Measurements from ENCODE around the gene USP5. TPM values are rescaled to one million over a fixed set of nuclear protein-coding genes. Genes with fewer than 3 reads are reported as not detected.
"Not testable (repeated sequence)": the region's sequence is repeated elsewhere in the genome, so short reads cannot be mapped to it uniquely, and the experiment has no call there.

The USP5 gene
- total RNA-seq, 2 donors from 2014 or later = 91.7 to 105 TPM

DNA sequence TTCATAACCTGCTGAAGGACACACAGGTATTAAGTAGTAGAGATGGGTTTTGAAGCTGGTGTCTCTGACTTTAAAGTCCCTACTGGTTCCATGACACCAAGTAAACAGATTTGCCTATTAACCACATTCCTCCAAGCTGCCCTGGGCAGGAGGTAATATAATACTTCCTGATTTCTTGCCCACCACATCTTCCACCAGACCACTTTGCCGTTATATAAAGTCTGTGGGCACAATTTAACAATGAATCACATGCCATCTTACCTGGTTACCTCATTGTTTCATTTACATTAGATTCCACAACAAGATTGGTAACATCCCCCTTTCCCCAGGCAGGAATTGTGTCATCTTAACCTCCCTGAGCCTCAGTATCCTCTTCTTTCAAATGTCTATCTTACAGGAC lies 51.8 kb downstream of the USP5 start:
- Mint-ChIP-seq H3K9me3 (no peaks in the 10 kb centered on the region), H3K27ac (no peak overlapping the region), H3K4me3 (no peak overlapping the region), H3K27me3 (no peaks in the 10 kb centered on the region), H3K36me3 (no peaks in the 10 kb centered on the region), H3K4me1 (ENCODE audit: low read depth in 2 of 2) (no peaks in the 10 kb centered on the region)
- no peak for DNase-seq (ENCODE audit: low spot score)
- no peak for ATAC-seq

GRCh38 chr12:6904280-6905276 lies 52.6 kb downstream of the USP5 start, which contains the start of gene LRRC23:
Gene LRRC23, plus strand, starts transcription at chr12:6904822. Its CDS starts 812 bp downstream, at chr12:6905634.
- DNase-seq (ENCODE audit: low spot score) (peak; percentile 97), ATAC-seq (peak; percentile 99)
- H3K36me3 Mint-ChIP-seq = no peaks in the 10 kb centered on the region
- no peak within 1 kb of the TSS for H3K4me3 Mint-ChIP-seq
- H3K9me3 Mint-ChIP-seq = no peaks in the 10 kb centered on the region
- H3K27me3 Mint-ChIP-seq = no peaks in the 10 kb centered on the region
- no peak within 1 kb of the TSS for H3K27ac Mint-ChIP-seq
- no peaks in the 10 kb centered on the region for H3K4me1 Mint-ChIP-seq (ENCODE audit: low read depth in 2 of 2)

DNA sequence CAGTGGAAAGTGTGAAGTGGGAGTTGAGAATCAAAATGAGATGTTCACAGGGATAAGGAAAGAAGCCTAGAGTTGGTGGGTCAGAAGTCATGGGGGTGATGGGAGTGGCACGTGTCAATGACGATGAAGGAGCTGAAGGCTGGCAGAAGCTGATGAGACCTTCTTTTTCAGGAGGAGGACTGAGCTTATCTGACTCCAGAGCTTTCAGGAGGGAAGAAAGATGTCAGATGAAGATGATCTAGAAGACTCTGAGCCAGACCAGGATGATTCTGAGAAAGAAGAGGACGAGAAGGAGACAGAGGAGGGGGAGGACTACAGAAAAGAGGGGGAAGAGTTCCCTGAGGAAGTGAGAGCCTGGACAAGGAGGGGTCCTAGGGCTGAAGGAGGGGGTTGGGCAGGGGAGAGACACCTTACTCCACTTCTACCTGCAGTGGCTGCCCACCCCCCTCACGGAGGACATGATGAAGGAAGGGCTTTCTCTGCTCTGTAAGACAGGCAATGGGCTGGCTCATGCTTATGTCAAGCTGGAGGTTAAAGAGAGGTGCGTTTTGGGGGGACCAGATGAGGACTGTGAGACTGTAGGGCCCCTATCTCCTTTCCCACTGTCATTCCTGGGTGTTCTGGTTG lies 53.6 kb downstream of the USP5 start:
- Mint-ChIP-seq H3K9me3 (no peaks in the 10 kb centered on the region), H3K27me3 (no peaks in the 10 kb centered on the region), H3K36me3 (no peaks in the 10 kb centered on the region), H3K4me3 (no peak overlapping the region), H3K4me1 (ENCODE audit: low read depth in 2 of 2) (no peaks in the 10 kb centered on the region), H3K27ac (no peak overlapping the region)
- ATAC-seq (no peak), DNase-seq (ENCODE audit: low spot score) (no peak)

DNA sequence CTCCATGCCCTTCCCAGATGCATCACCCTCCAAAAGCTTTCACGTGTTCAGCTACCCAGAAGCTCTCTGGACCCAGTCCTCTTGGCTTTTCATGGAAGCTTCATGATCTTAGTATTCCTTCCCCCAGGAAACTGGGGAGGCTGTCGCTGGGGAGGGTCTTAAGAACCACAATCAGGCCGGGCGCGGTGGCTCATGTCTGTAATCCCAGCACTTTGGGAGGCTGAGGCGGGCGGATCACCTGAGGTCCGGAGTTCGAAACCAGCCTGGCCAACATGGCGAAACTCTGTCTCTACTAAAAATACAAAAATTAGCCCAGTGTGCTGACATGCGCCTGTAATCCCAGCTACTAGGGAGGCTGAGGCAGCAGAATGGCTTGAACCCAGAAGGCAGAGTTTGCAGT lies 56.2 kb downstream of the USP5 start:
- not testable (repeated sequence) for H3K4me3 Mint-ChIP-seq; H3K36me3 Mint-ChIP-seq; H3K27me3 Mint-ChIP-seq; H3K27ac Mint-ChIP-seq; H3K9me3 Mint-ChIP-seq; H3K4me1 Mint-ChIP-seq (ENCODE audit: low read depth in 2 of 2); ATAC-seq; DNase-seq (ENCODE audit: low spot score)

DNA sequence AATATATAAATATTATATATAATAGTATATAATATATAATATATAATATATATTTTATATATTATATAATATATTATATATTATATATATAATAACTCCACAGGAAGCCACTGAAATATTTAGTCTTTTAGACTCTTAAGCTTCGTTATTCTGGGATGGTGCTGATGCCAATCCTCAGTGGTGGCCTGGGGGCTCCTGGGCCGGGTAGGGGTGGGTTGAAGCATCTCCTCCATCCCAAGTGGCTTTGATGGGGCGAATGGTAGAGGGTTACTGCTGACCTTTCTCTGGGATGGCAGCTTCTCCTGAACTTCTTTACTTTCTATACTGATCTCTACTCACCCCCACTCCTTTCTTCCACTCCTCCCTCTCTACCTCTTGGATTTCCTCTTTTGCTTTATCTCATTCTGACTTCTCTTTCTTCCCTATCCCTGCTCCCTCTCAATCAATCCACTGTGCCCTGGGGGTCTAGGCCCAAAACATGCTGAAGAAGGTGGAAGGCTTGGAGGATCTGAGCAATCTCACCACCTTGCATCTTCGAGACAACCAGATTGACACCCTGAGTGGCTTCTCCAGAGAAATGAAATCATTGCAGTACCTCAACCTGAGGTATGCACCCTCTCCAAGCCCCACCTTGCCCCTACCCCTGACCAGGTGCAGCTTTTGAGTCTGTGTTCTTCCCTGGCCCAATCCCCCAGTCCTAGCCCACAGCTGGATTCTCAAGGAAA lies 57.6 kb downstream of the USP5 start:
- Mint-ChIP-seq H3K27ac (no peak overlapping the region), H3K4me3 (no peak overlapping the region), H3K4me1 (ENCODE audit: low read depth in 2 of 2) (peaks cover 13 to 15% of the 10 kb centered on the region in 2 donors), H3K27me3 (peaks cover 0 to 7% of the 10 kb centered on the region in 2 donors), H3K36me3 (no peaks in the 10 kb centered on the region), H3K9me3 (no peaks in the 10 kb centered on the region)
- DNase-seq (ENCODE audit: low spot score) = no peak
- ATAC-seq = no peak

- Mint-ChIP-seq H3K9me3 (no peaks in the 10 kb centered on the region), H3K27ac (peak overlapping the region; percentile 67 to 80), H3K4me3 (peak overlapping the region; percentile 95), H3K27me3 (peaks cover 0 to 7% of the 10 kb centered on the region in 2 donors), H3K4me1 (ENCODE audit: low read depth in 2 of 2) (peaks cover 26% of the 10 kb centered on the region in 2 donors), H3K36me3 (no peaks in the 10 kb centered on the region)
- ATAC-seq = no peak
- DNase-seq (ENCODE audit: low spot score) = no peak
Measured at GRCh38 chr12:6912164-6912935, 60.4 kb downstream of the USP5 start.

- Mint-ChIP-seq H3K27ac (peak within 1 kb of the TSS; percentile 67 to 80), H3K9me3 (no peaks in the 10 kb centered on the region), H3K27me3 (peaks cover 0 to 7% of the 10 kb centered on the region in 2 donors), H3K36me3 (no peaks in the 10 kb centered on the region), H3K4me3 (peak within 1 kb of the TSS; percentile 95), H3K4me1 (ENCODE audit: low read depth in 2 of 2) (peaks cover 26% of the 10 kb centered on the region in 2 donors)
- DNase-seq (ENCODE audit: low spot score) (peak; percentile 85), ATAC-seq (peak; percentile 95 to 96)
Measured at GRCh38 chr12:6914246-6914946, 62.4 kb downstream of the USP5 start, which contains the start of gene ENO2. Gene ENO2, plus strand, starts transcription at chr12:6914580. Its CDS starts 1,253 bp downstream, at chr12:6915833.

GRCh38 chr12:6914947-6915788 lies 63.2 kb downstream of the USP5 start:
- peak overlapping the region; percentile 95 for H3K4me3 Mint-ChIP-seq
- H3K4me1 Mint-ChIP-seq (ENCODE audit: low read depth in 2 of 2) = peaks cover 26 to 29% of the 10 kb centered on the region in 2 donors
- DNase-seq (ENCODE audit: low spot score) (no peak), ATAC-seq (no peak)
- H3K9me3 Mint-ChIP-seq = no peaks in the 10 kb centered on the region
- peak overlapping the region; percentile 67 to 80 for H3K27ac Mint-ChIP-seq
- no peaks in the 10 kb centered on the region for H3K36me3 Mint-ChIP-seq
- peaks cover 0 to 7% of the 10 kb centered on the region in 2 donors for H3K27me3 Mint-ChIP-seq

- Mint-ChIP-seq H3K9me3 (no peaks in the 10 kb centered on the region), H3K27me3 (peaks cover 0 to 7% of the 10 kb centered on the region in 2 donors), H3K4me1 (ENCODE audit: low read depth in 2 of 2) (peaks cover 26 to 29% of the 10 kb centered on the region in 2 donors), H3K4me3 (peak overlapping the region; percentile 95), H3K27ac (no peak overlapping the region), H3K36me3 (no peaks in the 10 kb centered on the region)
- DNase-seq (ENCODE audit: low spot score) = no peak
- ATAC-seq = no peak
Measured at GRCh38 chr12:6915789-6916285, 63.9 kb downstream of the USP5 start.
